Endothelial cell of umbilical vein (primary cell): ENCODE data around the gene KRTAP10-6.
"Not testable (repeated sequence)": the region's sequence is repeated elsewhere in the genome, so short reads cannot be mapped to it uniquely, and the experiment has no call there.

Source experiments
- FOS ChIP-seq: IDR thresholded peaks from 2 replicates; pipeline ENCODE4 v1.6.1; 2011; ENCODE audit warnings: mild to moderate bottlenecking, low read length, moderate library complexity, borderline replicate concordance; ENCODE audit not compliant: insufficient read depth
- MYC ChIP-seq: IDR thresholded peaks from one replicate; pipeline ENCODE4 v1.6.1; 2011; ENCODE audit warnings: mild to moderate bottlenecking, low read depth, low read length
- POLR2A ChIP-seq: IDR thresholded peaks from 2 replicates; pipeline ENCODE4 v1.6.1; 2012; ENCODE audit warnings: low read depth, mild to moderate bottlenecking, control low read depth, low read length
- POLR2AphosphoS5 ChIP-seq: IDR thresholded peaks from 2 replicates; pipeline ENCODE4 v1.6.1; 2012; ENCODE audit warnings: low read depth, mild to moderate bottlenecking, control low read depth, low read length, moderate library complexity; ENCODE audit not compliant: insufficient read depth
- TF ChIP-seq, protein P1 (sequence below), 2 donors: IDR thresholded peaks; 1 replicate in 1 of 2; 2 replicates in 1 of 2; pipeline ENCODE4 v1.5.1; 2011; ENCODE audit warnings: low read length in 2 of 2, mild to moderate bottlenecking in 2 of 2, moderate library complexity in 2 of 2, control low read depth in 1 of 2, inconsistent platforms in 1 of 2, low read depth in 1 of 2; ENCODE audit not compliant: insufficient read depth in 1 of 2; ENCODE audit errors: extremely low read depth in 1 of 2

DNA sequence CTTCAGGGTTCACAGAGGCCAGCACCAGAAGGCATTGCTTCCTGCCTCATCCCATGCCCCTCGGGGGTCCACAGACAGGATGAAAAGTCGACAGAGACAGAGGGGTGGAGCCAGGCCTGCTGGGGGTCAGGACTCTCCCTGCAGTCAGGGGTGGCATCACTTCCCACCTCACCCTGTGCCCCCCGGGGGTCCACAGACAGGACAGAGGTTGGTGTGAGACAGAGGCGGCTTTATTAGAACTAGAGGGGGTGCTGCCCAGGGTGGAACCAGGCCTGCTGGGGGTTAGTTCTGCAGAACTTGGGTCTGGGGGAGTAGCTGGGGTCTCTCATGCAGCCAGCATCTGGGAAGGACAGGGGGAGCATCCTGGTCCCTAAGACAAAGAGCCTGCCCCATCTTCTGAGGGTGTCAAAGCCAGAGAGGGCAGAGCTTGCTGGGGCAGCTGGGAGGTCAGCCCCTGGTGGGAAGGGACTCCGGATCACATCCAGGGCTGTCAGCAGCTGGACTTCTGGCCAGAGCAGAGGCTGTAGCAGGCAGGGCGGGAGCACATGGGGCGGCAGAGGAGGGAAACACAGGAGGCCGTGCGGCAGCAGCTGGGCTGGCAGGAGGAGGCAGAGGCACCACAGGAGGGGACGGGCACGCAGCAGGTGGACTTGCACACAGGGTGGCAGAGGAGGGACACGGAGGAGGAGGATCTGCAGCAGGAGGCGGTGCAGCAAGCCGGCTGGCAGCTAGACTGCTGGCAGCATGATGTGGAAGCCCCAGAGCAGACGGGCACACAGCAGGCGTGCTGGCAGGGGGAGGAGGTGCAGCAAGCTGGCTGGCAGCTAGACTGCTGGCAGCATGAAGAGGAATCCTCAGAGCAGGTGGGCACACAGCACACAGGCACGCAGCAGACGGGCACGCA is 1.2 kb downstream of the KRTAP10-6 start:
- TF ChIP-seq, protein P1, sequence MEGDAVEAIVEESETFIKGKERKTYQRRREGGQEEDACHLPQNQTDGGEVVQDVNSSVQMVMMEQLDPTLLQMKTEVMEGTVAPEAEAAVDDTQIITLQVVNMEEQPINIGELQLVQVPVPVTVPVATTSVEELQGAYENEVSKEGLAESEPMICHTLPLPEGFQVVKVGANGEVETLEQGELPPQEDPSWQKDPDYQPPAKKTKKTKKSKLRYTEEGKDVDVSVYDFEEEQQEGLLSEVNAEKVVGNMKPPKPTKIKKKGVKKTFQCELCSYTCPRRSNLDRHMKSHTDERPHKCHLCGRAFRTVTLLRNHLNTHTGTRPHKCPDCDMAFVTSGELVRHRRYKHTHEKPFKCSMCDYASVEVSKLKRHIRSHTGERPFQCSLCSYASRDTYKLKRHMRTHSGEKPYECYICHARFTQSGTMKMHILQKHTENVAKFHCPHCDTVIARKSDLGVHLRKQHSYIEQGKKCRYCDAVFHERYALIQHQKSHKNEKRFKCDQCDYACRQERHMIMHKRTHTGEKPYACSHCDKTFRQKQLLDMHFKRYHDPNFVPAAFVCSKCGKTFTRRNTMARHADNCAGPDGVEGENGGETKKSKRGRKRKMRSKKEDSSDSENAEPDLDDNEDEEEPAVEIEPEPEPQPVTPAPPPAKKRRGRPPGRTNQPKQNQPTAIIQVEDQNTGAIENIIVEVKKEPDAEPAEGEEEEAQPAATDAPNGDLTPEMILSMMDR (IDR thresholded peaks at IDR 0.05; ENCODE audit: extremely low read depth in 1 of 2, insufficient read depth in 1 of 2, low read depth in 1 of 2, low read length in 2 of 2): not testable (repeated sequence)
- TF ChIP-seq POLR2A, POLR2AphosphoS5, MYC, FOS: not testable (repeated sequence)
